GM21381 (cell line): ENCODE results near the gene LIPC.

Experiments used
- ATAC-seq: cut with Tn5 transposase; IDR thresholded peaks from one replicate; pipeline ENCODE4 v1.9.1; 2021; ENCODE audit warnings: mild to moderate bottlenecking, moderate library complexity; ENCODE audit not compliant: unreplicated experiment

Gene LIPC

DNA sequence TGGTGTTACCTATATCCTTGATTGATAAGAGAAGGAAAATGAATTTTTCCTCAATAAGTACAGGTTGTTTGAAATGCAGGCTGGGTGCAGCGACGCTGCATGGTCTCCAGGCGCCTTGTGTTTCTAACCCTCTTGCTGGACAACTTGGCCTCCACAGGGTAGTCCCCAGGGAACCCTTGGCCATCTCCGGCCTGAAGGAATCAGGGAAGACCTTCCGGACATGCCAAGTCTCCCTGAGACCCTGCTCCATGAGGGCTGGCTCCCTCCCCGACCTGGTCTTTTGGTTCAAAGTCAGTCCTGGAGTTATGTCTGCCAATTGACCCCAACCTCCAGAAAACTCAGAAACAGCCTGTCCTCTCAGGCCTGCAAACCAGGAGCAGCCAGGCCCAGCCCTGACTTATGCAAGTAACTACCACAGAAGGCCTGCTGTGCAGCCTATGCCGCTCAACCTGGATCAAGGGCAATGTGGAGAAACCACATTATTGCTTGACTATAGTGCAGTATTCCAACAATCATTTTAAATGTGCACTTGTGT is 98.3 kb downstream of the LIPC start:
- no peak for ATAC-seq

DNA sequence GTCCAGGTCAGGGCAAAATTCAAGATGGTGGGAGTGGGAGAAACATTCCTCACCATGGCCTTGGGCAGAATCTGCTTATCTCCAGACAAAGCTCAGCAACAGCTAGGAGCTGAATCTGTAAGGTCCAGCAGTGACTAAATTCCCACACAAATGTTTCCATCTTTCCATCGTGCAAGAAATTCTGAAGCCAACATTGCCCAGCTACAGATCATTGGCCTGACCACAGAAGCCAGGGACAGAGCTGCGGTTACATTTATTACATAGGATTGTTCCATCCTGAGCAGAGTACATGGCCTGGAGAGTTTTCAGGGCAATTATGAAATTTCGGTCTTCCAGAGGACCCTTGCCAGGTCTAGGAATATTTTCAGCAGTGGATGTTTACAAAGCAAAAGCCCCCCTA is 100.3 kb downstream of the LIPC start:
- no peak for ATAC-seq

DNA sequence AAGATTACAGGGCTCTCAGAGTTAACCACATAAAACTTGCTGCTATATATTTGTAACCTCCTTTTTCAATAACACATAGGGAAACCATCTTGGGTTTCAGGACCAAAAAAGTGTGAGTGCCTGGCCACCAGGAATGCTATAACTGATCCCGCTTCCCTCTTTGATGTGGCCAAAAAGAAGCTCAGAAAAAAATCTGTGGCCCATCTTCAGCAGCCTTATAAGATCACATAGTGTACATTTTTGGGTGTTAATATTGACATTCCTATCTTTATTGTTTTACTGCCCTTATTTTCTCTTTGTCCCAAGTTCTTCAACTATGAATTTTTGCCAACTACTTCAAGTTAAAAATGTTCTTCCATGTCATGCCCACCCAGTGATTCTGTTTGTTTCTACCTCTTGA is 102.8 kb downstream of the LIPC start:
- no peak for ATAC-seq

DNA sequence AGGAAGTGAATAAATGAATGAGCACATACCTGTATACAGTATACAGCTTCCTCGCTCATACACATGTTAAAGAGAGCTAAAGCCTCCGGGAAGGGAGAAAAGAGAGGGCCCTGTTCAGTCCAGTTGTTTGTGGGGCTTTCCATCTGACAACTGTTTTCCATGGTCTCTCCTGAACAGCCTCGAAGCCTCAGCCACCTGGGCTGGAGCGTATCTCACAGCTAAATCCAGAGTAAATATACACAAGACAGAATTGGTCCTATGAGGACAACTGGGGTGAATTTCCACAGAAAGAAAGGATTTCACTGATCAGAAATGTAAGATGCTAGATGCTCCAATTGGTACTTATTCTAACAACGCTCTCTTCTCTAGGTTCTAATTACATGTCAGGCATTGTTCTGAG is 103.5 kb downstream of the LIPC start:
- no peak for ATAC-seq

GRCh38 chr15:58535894-58536293 is 104.1 kb downstream of the LIPC start:
- no peak for ATAC-seq

- no peak for ATAC-seq
These were observed 104.6 kb downstream of the LIPC start for GRCh38 chr15:58536414-58536813.

- ATAC-seq = no peak
These were observed 105.2 kb downstream of the LIPC start for GRCh38 chr15:58537033-58537432.

DNA sequence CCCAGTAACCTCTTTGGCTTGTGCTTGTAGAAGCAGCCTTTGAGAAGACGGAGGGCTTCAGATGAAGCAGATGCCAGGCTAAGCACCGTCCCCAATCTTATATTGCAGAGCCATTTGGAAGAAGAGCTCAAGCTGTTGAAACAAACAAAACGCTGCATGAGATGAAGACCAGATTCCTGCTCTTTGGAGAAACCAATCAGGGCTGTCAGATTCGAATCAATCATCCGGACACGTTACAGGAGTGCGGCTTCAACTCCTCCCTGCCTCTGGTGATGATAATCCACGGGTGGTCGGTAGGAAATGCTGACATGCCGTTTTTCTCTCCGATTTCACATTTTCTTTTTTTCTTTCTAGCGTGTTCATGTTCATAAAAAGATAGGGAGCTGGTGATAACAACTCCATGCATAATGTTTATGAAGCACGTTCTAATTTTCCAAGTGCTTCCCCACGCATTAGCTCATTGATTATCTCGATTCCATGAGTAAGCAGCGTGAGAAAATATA is 106.5 kb downstream of the LIPC start:
- no peak for ATAC-seq

DNA sequence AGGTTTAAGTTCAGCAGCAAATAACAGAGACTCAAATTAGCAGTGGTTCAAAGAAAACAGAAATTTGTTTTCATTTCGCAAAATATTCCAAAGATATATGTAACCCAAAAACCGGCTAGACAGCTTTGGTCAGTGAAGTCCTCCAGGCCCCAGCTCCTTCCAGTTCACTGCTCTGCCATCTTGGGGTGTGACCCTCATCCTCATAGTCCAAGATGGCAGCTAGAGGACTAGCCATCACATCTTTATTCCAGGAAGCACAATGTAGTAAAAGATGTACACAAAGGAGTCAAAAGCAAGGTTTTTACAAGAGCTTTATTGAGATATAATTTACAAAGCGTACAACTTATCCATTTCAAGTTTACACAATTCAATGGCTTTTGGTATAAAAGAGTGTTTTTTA is 107.1 kb downstream of the LIPC start:
- ATAC-seq = no peak

DNA sequence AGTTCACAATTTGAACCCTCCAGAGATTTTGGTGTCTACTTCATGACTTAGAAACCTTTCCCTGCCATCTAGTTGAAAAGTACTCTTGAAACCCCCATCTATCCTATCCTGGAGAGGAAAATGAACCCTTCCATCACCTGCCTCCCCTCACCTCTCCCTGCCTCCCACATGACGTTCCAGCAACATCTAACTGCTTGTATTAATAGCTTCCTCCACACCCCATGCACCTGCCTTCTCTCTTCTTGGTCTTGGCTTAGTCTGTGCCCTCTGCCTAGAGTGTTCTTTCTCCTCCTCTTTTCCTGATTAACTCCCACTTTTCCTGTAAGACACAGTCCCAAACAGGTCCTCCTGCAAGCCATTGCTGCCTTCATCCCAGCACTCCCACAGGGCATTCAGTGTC is 107.8 kb downstream of the LIPC start:
- no peak for ATAC-seq

DNA sequence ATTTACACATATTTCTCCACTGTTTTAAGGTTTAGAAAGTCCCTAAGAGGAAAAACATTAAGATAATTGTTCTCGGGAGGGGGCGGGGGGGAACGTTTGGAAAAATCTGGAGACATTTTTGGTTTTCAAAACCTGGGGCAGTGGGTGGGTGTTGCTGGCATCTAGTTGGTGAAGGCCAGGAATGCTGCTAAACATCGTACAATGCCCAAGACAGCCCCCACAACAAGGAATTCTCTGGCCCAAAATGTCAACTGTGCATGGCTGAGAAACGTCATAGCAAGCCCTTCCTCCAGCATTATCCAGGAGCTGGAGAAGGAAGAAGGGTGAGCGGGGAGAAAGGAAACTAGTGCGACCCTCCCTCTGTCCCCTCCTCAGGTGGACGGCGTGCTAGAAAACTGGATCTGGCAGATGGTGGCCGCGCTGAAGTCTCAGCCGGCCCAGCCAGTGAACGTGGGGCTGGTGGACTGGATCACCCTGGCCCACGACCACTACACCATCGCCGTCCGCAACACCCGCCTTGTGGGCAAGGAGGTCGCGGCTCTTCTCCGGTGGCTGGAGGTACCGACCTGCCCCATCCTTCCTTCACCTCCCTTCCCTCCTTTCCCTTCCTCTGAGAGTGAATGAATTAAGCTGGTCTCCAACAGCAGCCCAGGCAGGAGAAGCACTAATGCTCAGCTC is 109.8 kb downstream of the LIPC start:
- ATAC-seq = no peak

DNA sequence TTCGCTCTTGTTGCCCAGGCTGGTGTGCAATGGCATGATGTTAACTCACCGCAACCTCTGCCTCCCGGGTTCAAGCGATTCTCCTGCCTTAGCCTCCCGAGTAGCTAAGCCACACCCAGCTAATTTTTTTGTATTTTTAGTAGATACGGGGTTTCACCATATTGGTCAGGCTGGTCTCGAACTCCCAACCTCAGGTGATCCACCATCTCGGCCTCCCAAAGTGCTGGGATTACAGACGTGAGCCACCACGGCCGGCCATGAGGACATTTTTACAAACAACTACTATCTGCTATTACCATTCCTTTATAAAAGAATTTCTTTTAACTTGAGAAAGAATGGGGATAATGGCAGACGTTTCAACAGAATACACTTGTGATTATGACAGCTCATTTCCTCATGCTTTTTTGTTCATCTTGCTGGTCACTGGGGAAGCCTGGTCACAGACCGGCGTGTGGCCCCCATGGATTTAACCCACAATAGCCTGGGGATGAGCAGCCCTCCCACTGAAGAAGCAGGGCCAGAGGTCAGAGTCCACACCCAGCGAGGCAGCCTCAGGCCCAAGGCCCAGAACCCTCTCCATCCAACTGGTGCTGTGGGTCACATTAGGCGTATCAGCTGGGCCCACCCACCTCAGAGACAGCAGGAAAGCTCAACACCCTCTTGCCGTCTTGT is 112.0 kb downstream of the LIPC start:
- no peak for ATAC-seq

DNA sequence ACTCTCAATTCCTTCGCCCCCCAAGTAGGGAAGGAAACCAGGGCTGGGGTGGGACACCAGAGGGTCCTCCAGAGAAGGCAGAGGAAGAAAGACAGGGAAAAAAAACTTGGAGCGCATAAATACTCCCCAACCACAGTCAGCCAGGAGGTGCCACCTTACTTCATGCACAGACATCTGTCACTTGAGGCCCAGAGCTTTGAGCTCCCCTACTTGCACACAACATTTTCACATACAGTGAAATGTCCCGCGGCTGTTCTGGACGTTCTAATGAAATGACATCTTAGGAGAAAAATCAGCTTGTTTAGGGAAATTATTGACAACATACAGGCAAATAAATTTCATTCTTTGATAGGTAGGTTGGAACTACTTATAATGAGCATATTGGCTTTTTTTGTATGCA is 113.0 kb downstream of the LIPC start:
- ATAC-seq = no peak

DNA sequence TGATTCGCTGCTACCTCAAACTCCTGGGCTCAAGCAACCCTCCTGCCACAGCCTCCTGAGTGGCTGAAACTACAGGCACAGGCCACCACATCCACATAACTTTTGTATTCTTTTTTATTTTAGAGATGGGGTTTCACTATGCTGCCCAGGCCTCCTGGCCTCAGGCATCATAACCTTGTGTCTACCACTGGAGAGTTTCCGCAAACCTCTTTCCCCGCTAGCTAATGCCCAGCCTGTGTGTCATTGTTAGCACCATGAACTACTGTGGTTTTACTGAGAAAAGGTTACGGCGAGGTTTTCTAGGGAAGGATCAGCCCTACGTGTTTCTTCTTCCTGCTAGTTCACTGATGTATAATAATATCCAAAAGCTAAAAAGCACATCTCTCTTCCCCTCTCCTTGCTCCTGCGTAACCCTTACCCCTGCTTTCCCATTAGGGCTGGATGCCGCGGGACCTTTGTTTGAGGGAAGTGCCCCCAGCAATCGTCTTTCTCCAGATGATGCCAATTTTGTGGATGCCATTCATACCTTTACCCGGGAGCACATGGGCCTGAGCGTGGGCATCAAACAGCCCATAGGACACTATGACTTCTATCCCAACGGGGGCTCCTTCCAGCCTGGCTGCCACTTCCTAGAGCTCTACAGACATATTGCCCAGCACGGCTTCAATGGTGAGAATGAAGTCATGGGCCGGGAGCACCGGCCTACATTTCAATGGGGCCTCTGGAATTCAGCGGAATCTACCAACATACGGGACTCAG is 113.7 kb downstream of the LIPC start:
- no peak for ATAC-seq

GRCh38 chr15:58546066-58546591 is 114.3 kb downstream of the LIPC start:
- ATAC-seq = no peak

DNA sequence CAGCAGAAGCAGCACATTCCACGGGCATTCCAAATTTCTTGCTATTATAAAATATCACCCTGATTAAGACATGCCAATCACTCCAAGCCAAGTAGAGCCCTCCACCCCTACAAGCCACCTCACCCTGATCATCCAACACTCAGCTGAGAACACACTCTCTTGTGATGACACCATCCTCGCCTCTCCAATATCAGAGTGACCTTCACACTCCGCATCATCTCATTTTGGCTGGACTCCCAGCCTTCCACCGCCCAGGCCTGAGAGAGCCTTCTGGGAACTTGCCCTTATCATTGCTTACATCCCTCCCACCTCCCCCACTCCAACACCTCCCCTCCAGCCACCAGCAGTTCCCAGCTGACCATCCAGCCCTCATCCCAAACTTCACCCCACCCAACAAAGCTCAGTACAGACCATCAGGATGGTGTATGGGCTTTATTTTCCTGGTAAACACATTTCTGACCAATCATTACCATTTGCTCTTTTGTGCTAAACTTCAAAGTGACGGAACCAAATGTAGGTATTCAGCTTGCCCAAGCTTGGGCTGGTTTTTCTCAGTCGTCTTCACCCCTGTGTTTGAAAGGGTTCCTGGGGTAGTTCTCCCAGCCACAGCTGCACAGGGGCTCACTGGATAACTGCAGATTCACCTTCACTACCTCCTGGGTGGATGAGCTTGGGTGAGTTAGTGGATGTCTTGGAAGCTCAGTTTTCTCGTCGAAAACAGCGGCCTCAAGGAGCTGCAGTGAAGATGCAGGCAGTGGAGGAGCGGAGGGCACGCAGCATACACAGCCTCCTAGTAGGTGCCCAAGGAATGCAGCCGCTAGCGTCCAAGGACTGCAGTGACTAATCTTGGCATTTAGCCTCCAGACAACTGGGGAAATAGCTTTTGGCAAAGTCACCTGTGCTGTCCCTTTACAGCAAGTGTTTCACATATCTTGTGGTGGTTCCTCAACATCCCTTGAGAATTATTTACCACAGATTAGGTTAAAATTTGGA is 115.1 kb downstream of the LIPC start:
- ATAC-seq = no peak

DNA sequence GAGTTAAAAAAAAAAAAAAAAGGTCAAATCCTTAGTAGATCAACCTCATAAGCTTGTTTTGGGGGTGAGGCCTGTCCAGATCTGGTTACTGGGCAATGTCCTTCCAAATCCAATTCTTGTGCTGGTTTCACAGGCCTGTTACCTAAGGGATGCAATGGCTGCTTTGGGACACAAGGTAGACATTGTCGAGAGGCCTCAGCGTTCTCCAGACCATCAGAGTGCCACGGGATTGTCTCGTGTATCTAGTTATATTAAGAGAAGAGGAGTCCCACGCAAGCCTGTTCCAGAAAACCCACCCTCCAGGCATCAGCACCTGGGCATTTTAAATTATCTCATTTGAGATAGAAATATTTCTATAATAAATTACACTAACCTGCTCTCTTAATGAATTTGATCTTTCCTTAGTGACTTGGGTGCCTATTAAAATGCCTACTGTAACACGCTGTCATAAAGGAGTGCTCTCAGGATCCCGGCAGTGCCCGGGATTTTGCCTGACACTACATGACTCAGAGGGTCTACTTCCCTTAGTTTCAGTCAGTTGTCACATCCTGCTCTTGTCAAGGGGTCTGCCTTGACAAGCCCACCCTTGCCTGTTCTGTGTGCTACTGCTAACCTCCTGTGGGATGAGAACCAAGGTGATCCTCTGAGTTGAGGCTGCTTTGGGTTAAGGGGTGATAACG is 116.0 kb downstream of the LIPC start:
- no peak for ATAC-seq

- no peak for ATAC-seq
These were observed 116.7 kb downstream of the LIPC start for GRCh38 chr15:58548308-58549012.
